HL-60 (cell line): Measurements from ENCODE around the gene FAU. TPM values are rescaled to one million over a fixed set of nuclear protein-coding genes. Genes with fewer than 3 reads are reported as not detected.

ENCODE experiments used
- DNase-seq, 2 experiments: peaks; one replicate each; pipeline ENCODE4 v3.0.0-alpha.2; 2010 to 2020; ENCODE audit warnings: low read depth in 1 of 2, low spot score in 1 of 2
- H3K27ac ChIP-seq: fragments of 250-450 bp; sonication (Bioruptor Pico); replicated peaks from 2 replicates; pipeline ENCODE4 v1.5.1; 2020; ENCODE audit warnings: mild to moderate bottlenecking, moderate library complexity
- H3K27me3 ChIP-seq: fragments of 250-450 bp; sonication (Bioruptor Pico); 2 replicates; pipeline ENCODE4 v1.5.1; 2021; ENCODE audit warnings: mild to moderate bottlenecking, moderate library complexity; ENCODE audit not compliant: insufficient read depth, poor library complexity, severe bottlenecking
- H3K4me3 ChIP-seq: replicated peaks from 2 replicates; pipeline ENCODE4 v1.5.1; 2011; ENCODE audit warnings: mild to moderate bottlenecking, control low read depth, low read length; ENCODE audit not compliant: insufficient read depth
- CTCF ChIP-seq: IDR thresholded peaks from one replicate; pipeline ENCODE4 v1.5.1; 2011; ENCODE audit warnings: low read length, control low read depth, inconsistent platforms; ENCODE audit not compliant: insufficient read depth
- GABPA ChIP-seq: IDR thresholded peaks from 2 replicates; pipeline ENCODE4 v1.6.1; 2012; ENCODE audit warnings: low read depth
- POLR2AphosphoS5 ChIP-seq: IDR thresholded peaks from 2 replicates; pipeline ENCODE4 v1.6.1; 2012; ENCODE audit warnings: low read depth
- REST ChIP-seq: IDR thresholded peaks from 2 replicates; pipeline ENCODE4 v1.6.1; 2012; ENCODE audit warnings: low read depth; ENCODE audit not compliant: insufficient replicate concordance
- SPI1 ChIP-seq: IDR thresholded peaks from 2 replicates; pipeline ENCODE4 v1.6.1; 2012; ENCODE audit warnings: low read depth, mild to moderate bottlenecking, borderline replicate concordance
- microRNA-seq: library from miRNA; unstranded; fragments of <30 nt; microRNA quantifications from one replicate; pipeline ENCODE4, GENCODE V29; 2018

Gene FAU

GRCh38 chr11:65071907-65072630, 49.9 kb downstream of the FAU start:
- Histone ChIP-seq H3K4me3 (no peak overlapping the region), H3K27me3 (no peaks in the 10 kb centered on the region), H3K27ac (no peak overlapping the region)
- TF ChIP-seq CTCF (no peak), POLR2AphosphoS5 (no peak), REST (no peak), GABPA (no peak), SPI1 (no peak)
- DNase-seq: no peak

Small RNA genes within 50 kb of the gene (microRNA-seq; reads per million reads assigned to microRNA genes)
- not detected for gene MIR6751
